Stimulated activated CD4-positive, alpha-beta T cell treated with anti-CD3 and anti-CD28 coated beads, TNF-alpha, amount 100 ng/mL, for 48 hours (primary cell): ENCODE measurements around the gene RETSAT.
A peak's percentile ranks its signal among the peaks of the same experiment; 100 is the strongest.
"Not testable (repeated sequence)": the region's sequence is repeated elsewhere in the genome, so short reads cannot be mapped to it uniquely, and the experiment has no call there.

ENCODE experiments used
- DNase-seq, 3 donors: peaks; one replicate each; pipeline ENCODE4 v3.0.0-alpha.2; 2020; ENCODE audit warnings: low read depth in 3 of 3

RETSAT gene

GRCh38 chr2:85330839-85331636 is 23.3 kb downstream of the RETSAT start:
- DNase-seq, result no peak

- not testable (repeated sequence) for DNase-seq
Observed at GRCh38 chr2:85329701-85330100, 24.6 kb downstream of the RETSAT start.

- DNase-seq, result no peak
Observed at GRCh38 chr2:85329181-85329651, 25.1 kb downstream of the RETSAT start.

GRCh38 chr2:85327822-85328617 is 26.3 kb downstream of the RETSAT start, which contains the start of gene TGOLN2:
TGOLN2 (minus strand) TSS chr2:85327989; CDS start chr2:85327962, 27 bp downstream.
- peak; percentile 86 to 95 (median 89) for DNase-seq

- DNase-seq, result peak in 1 of 3 donors; percentile 44
Observed at GRCh38 chr2:85327160-85327821, 27.0 kb downstream of the RETSAT start.

GRCh38 chr2:85326406-85327159 is 27.7 kb downstream of the RETSAT start:
- peak in 1 of 3 donors; percentile 27 for DNase-seq

GRCh38 chr2:85325466-85325811 is 28.9 kb downstream of the RETSAT start:
- DNase-seq, result no peak

- DNase-seq, result no peak
Observed at GRCh38 chr2:85324639-85325465, 29.5 kb downstream of the RETSAT start.

GRCh38 chr2:85323988-85324367 is 30.4 kb downstream of the RETSAT start:
- not testable (repeated sequence) for DNase-seq

- no peak for DNase-seq
Observed at GRCh38 chr2:85323351-85323987, 30.9 kb downstream of the RETSAT start.

- DNase-seq, result no peak
Observed at GRCh38 chr2:85319796-85320195, 34.5 kb downstream of the RETSAT start.

- peak in 1 of 3 donors; percentile 32 for DNase-seq
Observed at GRCh38 chr2:85318222-85319074, 35.9 kb downstream of the RETSAT start.

GRCh38 chr2:85315921-85316320 is 38.4 kb downstream of the RETSAT start:
- not testable (repeated sequence) for DNase-seq

GRCh38 chr2:85314884-85315242 is 39.5 kb downstream of the RETSAT start:
- DNase-seq, result no peak

GRCh38 chr2:85312404-85312803 is 41.9 kb downstream of the RETSAT start:
- DNase-seq, result no peak

GRCh38 chr2:85310330-85310729 is 44.0 kb downstream of the RETSAT start:
- no peak for DNase-seq

- DNase-seq, result no peak
Observed at GRCh38 chr2:85309699-85310321, 44.5 kb downstream of the RETSAT start.

GRCh38 chr2:85308896-85309555 is 45.3 kb downstream of the RETSAT start:
- DNase-seq, result no peak
